Activated CD4-positive, alpha-beta T cell treated with anti-CD3 and anti-CD28 coated beads for 4 hours (primary cell): ENCODE data around the gene ADIG.

Source experiments
- DNase-seq, 2 donors: peaks; one replicate each; pipeline ENCODE4 v3.0.0-alpha.2; 2020

Gene ADIG

DNA sequence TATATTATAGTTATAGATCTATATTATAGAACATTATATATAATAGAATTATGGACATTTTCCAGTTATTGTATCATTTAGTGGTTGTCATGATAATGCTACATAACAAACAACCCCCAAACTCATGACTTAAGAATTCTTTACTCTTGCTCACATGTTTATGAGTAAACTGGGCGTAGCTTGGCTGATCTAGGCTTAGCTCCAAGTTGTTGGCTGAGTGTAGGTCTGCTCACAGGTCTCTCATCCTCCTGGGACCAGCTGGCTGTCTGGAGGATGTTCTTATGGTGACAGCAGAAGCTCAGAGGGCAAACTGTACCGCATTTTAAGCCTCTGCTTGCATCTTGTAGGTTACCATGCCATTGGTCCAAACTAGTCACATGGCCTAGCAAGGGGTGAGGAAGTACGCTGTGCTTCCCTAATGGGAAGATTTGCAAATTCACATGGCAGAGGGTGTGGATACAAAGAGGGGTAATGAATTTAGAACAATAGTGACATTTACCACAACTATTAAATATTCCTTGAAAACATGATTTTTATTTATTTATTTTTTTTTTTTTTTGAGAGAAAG is 54.8 kb downstream of the ADIG start:
- DNase-seq = no peak
